HepG2 (cell line): ENCODE data around the gene SPDYE6. TPM values are rescaled to one million over a fixed set of nuclear protein-coding genes. Genes with fewer than 3 reads are reported as not detected.

Source experiments
- BHLHE40 ChIP-seq: IDR thresholded peaks from 2 replicates; pipeline ENCODE4 v1.6.1; 2011; ENCODE audit warnings: low read length, improper control_type of control experiment
- CEBPB ChIP-seq: IDR thresholded peaks from 2 replicates; pipeline ENCODE4 v1.6.1; 2011; ENCODE audit warnings: low read depth, low read length, improper control_type of control experiment, borderline replicate concordance
- ELF3 ChIP-seq: IDR thresholded peaks from 2 replicates; pipeline ENCODE4 v1.6.1; 2016; ENCODE audit warnings: missing genetic modification reagents, missing compliant biosample characterization
- KDM1A ChIP-seq: IDR thresholded peaks from 2 replicates; pipeline ENCODE4 v1.6.1; 2016; ENCODE audit warnings: missing compliant biosample characterization
- KDM2A ChIP-seq: sonication (generic); formaldehyde crosslinking; IDR thresholded peaks from 2 replicates; pipeline ENCODE4 v1.4.0; 2020; ENCODE audit warnings: low read depth, missing genetic modification reagents, borderline replicate concordance
- KDM3A ChIP-seq: IDR thresholded peaks from 2 replicates; pipeline ENCODE4 v1.6.1; 2018; ENCODE audit warnings: low read depth, missing compliant biosample characterization
- KMT2B ChIP-seq: IDR thresholded peaks from 2 replicates; pipeline ENCODE4 v1.6.1; 2016; ENCODE audit warnings: missing genetic modification reagents, missing compliant biosample characterization
- MED1 ChIP-seq: sonication (generic); formaldehyde crosslinking; IDR thresholded peaks from 2 replicates; pipeline ENCODE4 v1.4.0; 2020; ENCODE audit warnings: missing genetic modification reagents
- MIXL1 ChIP-seq: IDR thresholded peaks from 2 replicates; pipeline ENCODE4 v1.6.1; 2016
- SNAPC2 ChIP-seq: sonication (generic); formaldehyde crosslinking; IDR thresholded peaks from 2 replicates; pipeline ENCODE4 v1.8.1; 2022; ENCODE audit warnings: mild to moderate bottlenecking, missing genetic modification reagents
- SNAPC5 ChIP-seq: sonication (generic); formaldehyde crosslinking; IDR thresholded peaks from 2 replicates; pipeline ENCODE4 v1.8.1; 2023; ENCODE audit warnings: mild to moderate bottlenecking, missing genetic modification reagents, borderline replicate concordance
- THAP9 ChIP-seq: sonication (generic); formaldehyde crosslinking; IDR thresholded peaks from 2 replicates; pipeline ENCODE4; 2020; ENCODE audit warnings: missing genetic modification reagents, mild to moderate bottlenecking, borderline replicate concordance
- UBTF ChIP-seq: sonication (generic); formaldehyde crosslinking; IDR thresholded peaks from 2 replicates; pipeline ENCODE4 v1.4.0; 2020; ENCODE audit warnings: mild to moderate bottlenecking, missing genetic modification reagents
- ZBTB44 ChIP-seq: sonication (generic); formaldehyde crosslinking; IDR thresholded peaks from 2 replicates; pipeline ENCODE4 v1.4.0; 2020; ENCODE audit warnings: missing genetic modification reagents
- ZBTB7B ChIP-seq: sonication (generic); formaldehyde crosslinking; IDR thresholded peaks from 2 replicates; pipeline ENCODE4 v1.4.0; 2020; ENCODE audit warnings: missing genetic modification reagents
- ZFAT ChIP-seq: sonication (generic); formaldehyde crosslinking; conservative IDR thresholded peaks from 2 replicates; pipeline ENCODE4 v1.8.1; 2023; ENCODE audit warnings: missing genetic modification reagents, inconsistent platforms
- ZIK1 ChIP-seq: sonication (generic); formaldehyde crosslinking; IDR thresholded peaks from 2 replicates; pipeline ENCODE4 v1.5.0; 2020; ENCODE audit warnings: mild to moderate bottlenecking, low read depth, missing genetic modification reagents, borderline replicate concordance
- ZNF781 ChIP-seq: sonication (generic); formaldehyde crosslinking; IDR thresholded peaks from 2 replicates; pipeline ENCODE4 v1.5.1; 2020; ENCODE audit warnings: borderline replicate concordance, mild to moderate bottlenecking, missing genetic modification reagents; ENCODE audit errors: not compliant biosample characterization
- ZSCAN20 ChIP-seq: sonication (generic); formaldehyde crosslinking; IDR thresholded peaks from 2 replicates; pipeline ENCODE4 v1.4.0; 2020; ENCODE audit warnings: missing genetic modification reagents, mild to moderate bottlenecking, borderline replicate concordance
- polyA plus RNA-seq, 8 experiments: library from polyadenylated mRNA; depleted of rRNA in 3 of 8; stranded (reverse) in 7 of 8; unstranded in 1 of 8; fragments of >200 nt; fragmentation: Illumina TruSeq in 4 of 8; extraction: Trizol in 4 of 8; gene quantifications; 2 replicates each; pipeline versions ENCODE4 v1.2.1 to v1.2.3, GENCODE V29; 2011 to 2016; ENCODE audit warnings: low read depth in 4 of 8, missing spikeins in 1 of 8, mixed read lengths in 1 of 8; ENCODE audit not compliant: insufficient read depth in 1 of 8
- total RNA-seq, 5 experiments: library from RNA; depleted of rRNA; stranded (reverse); fragments of >200 nt; fragmentation: Illumina TruSeq; extraction: Trizol; gene quantifications; 2 replicates each; pipeline ENCODE4 v1.2.3, GENCODE V29; 2016; ENCODE audit warnings: low read depth in 1 of 5

SPDYE6 gene
- total and polyA plus RNA-seq, 2 of the 13 experiments (the other 11 are each of a cell fraction or from before 2014, with no cell fraction given) = 0.07 TPM; not detected in 1

- 0 out of 2 replicates have a peak, but pooled peaks have one; percentile 16 for TF ChIP-seq THAP9 (CRISPR knock-in tag)
- 0 out of 2 replicates have a peak, but pooled peaks have one; percentile 32 for TF ChIP-seq ZIK1 (CRISPR knock-in tag)
- peak; percentile 47; the same call in 1 of the 2 replicates for TF ChIP-seq KDM2A
- no peak for TF ChIP-seq ZNF781 (CRISPR knock-in tag)
- TF ChIP-seq KDM1A (CRISPR knock-in tag) = no peak
- TF ChIP-seq ZFAT = no peak
- TF ChIP-seq ZBTB7B (CRISPR knock-in tag) = 0 out of 2 replicates have a peak, but pooled peaks have one; percentile 60
- no peak for TF ChIP-seq ZSCAN20 (CRISPR knock-in tag)
- no peak for TF ChIP-seq ZBTB44 (CRISPR knock-in tag)
- TF ChIP-seq BHLHE40 = no peak
- peak; percentile 89; the same call in 1 of the 2 replicates for TF ChIP-seq SNAPC2 (CRISPR knock-in tag)
- TF ChIP-seq MED1 (CRISPR knock-in tag) = no peak
- TF ChIP-seq KMT2B (CRISPR knock-in tag) = no peak
- TF ChIP-seq UBTF = peak; percentile 33; the same call in 1 of the 2 replicates
- TF ChIP-seq SNAPC5 (CRISPR knock-in tag) = no peak
- TF ChIP-seq MIXL1 (CRISPR knock-in tag) = no peak
- TF ChIP-seq CEBPB = peak; percentile 66; the same call in 1 of the 2 replicates
- TF ChIP-seq KDM3A (CRISPR knock-in tag) = no peak
- 0 out of 2 replicates have a peak, but pooled peaks have one; percentile 26 for TF ChIP-seq ELF3 (CRISPR knock-in tag)
These were observed 49.1 kb downstream of the SPDYE6 start (continued) for GRCh38 chr7:102306916-102307677.
